Left cardiac atrium (tissue), 4 donors: ENCODE data around the gene MSTN. TPM values are rescaled to one million over a fixed set of nuclear protein-coding genes. Genes with fewer than 3 reads are reported as not detected.
A peak's percentile ranks its signal among the peaks of the same experiment; 100 is the strongest.

Source experiments
- ATAC-seq, 2 donors: fragments of 200-7000 bp; cut with Tn5 transposase; one replicate each; pipeline ENCODE4 v1.9.1; 2020; ENCODE audit warnings: mild to moderate bottlenecking in 2 of 2, moderate library complexity in 2 of 2
- DNase-seq: peaks from one replicate; pipeline ENCODE4 v3.0.0-alpha.2; 2020
- intact Hi-C, 2 donors: fragments of 100-400 bp; cut with DNase I; formaldehyde crosslinking; loops; one replicate each; pipeline versions ENCODE4 v1.14.1 to v1.15.1; 2022 to 2023
- long read RNA-seq: library from polyadenylated mRNA; unstranded; transcript quantifications from one replicate; pipeline ENCODE4 v2.0.0, GENCODE V29; 2021
- total RNA-seq, 2 donors: library from RNA; stranded (reverse); fragmentation: NEBNext Ultra II Directional; extraction: Animal tissue kit (Norgen Biotek cat#: 25700); gene quantifications; one replicate each; pipeline ENCODE4 v1.2.1, GENCODE V29; 2021
- donor health status: DM: no; HTN: yes; CAD: no.
- donor health status: DM: no; HTN: yes; CAD: no; lungs with severe emphysema.
- donor health status: DM: yes; HTN: yes; CAD: no.
- donor health status: Dilated cardiomyopathy.

Gene MSTN
- under 1 TPM; 0.10 to 0.12 TPM for total RNA-seq
- long read RNA-seq: 0 reads

DNA sequence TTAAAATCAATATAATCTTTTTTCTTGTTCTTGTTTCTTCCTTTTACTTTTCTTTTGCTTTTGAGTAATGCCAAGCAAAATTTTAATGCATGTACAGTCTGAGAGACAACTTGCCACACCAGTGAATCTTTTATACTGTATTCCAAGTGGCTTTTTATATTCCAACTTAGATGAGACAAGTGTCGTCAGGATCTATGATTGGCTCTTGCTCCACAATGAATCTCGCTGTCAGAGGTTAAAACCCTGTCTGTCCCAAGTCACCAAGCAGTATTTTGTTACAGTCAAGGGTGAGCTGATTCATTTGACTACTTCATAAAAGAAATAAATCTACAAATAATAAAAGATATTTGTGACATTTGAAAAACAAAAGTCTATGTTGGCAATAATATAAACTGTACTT is at the start of gene MSTN:
TSS of gene MSTN (minus strand) at position 129 of the 400 bp plus-strand sequence. CDS start 133 bp downstream, outside the sequence.
- intact Hi-C loops: no loop called here
- ATAC-seq: no peak
- no peak for DNase-seq

DNA sequence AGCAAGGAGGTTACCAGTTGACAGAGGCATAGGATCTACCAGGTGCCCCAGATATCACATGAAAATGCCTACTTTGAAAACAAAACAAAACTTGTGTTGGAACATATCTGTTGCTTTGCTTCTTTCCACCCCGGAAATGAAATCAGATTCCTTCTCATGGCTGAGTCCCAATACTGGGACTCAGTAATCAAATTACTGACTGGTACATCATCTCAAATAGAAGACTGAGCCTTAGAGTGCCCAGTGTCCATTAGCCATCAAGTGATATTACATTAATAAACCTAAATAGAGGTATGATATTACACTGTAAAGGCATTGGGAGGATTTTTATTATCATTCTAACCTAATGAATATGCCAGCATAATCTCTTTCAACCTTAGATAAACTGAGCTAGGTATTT is 48.6 kb upstream of the MSTN start:
- ATAC-seq (no peak), DNase-seq (no peak)
- intact Hi-C loops: no loop called here

DNA sequence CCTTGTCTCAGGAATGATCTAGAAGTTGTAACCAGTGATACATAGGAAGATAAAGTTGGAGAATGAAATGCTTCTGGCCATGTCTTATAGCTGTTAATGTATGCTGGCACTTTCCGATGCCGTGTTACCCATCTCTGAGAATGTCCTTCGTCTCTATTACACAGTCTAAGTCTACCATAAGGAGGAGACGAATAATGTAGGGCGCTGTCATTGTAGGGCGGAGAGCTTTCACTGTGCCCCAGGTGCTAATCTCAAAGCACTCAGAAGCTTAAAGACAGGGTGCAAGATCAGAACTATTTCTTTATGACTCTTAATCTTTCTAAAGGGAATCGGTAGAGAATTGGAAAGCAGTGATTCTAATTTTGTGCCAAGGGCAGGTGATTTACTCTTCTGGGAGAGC is 48.2 kb upstream of the MSTN start:
- DNase-seq (no peak), ATAC-seq (no peak)
- intact Hi-C loops: no loop called here

GRCh38 chr2:190110131-190110530 is 47.6 kb upstream of the MSTN start:
- intact Hi-C loops: no loop called here

GRCh38 chr2:190107409-190107808 is 44.9 kb upstream of the MSTN start:
- DNase-seq: no peak
- intact Hi-C loops: no loop called here
- ATAC-seq: no peak

More at GRCh38 chr2:190110131-190110530, 47.6 kb upstream of the MSTN start:
- ATAC-seq: no peak
- DNase-seq: no peak

DNA sequence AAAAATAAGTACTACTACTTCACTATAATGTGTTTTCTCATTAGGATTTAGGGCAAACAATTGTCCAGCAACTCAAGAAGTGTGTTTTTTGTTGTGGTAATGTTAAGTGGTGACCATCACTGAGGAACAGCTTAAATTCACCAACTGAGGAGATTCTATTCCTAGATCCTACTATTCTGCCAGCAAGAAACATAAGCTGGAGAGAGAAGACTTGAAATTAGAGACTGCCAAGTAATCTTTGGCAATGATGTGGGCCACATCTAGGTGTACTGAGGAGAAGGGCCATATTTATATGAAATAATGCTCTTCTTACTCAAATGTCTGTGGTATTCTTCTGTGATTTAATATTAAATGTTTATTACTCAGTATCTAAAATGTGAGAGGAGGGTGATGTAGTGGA is 44.3 kb upstream of the MSTN start:
- DNase-seq (no peak), ATAC-seq (no peak)
- intact Hi-C loops: no loop called here

GRCh38 chr2:190105554-190105953 is 43.0 kb upstream of the MSTN start:
- DNase-seq (no peak), ATAC-seq (no peak)
- intact Hi-C loops: no loop called here

GRCh38 chr2:190103144-190103543 is 40.6 kb upstream of the MSTN start:
- ATAC-seq (no peak), DNase-seq (no peak)
- intact Hi-C loops: no loop called here

GRCh38 chr2:190099890-190100697 is 37.6 kb upstream of the MSTN start:
- no peak for DNase-seq
- ATAC-seq: peak in 1 of 2 donors; percentile 43
- intact Hi-C loops: loop anchor here in 1 of 2 donors (10.0 kb wide), 1 partner anchor 85 kb away; a partner anchor contains a TSS

DNA sequence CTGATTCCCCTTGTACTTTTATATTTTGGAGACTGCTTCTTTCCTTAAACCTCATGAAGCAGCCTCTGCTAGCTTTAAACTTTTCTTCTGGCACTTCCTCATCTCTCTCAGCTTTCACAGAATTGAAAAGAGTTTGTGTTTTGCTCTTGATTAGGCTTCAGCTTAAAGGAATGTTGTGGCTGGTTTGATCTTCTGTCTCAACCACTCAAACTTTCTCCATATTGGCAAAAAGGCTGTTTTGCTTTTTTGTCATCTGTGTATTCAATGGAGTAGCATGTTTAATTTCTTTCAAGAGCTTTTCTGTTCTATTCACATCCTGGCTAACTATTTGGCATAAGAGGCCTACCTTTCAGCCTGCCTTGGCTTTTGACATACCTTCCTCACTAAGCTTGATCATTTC is 36.3 kb upstream of the MSTN start:
- intact Hi-C loops: loop anchor here in 1 of 2 donors (10.0 kb wide), 1 partner anchor 86 kb away; a partner anchor contains a TSS
- DNase-seq: no peak
- ATAC-seq: no peak

- intact Hi-C loops: loop anchor here in 1 of 2 donors (10.0 kb wide), 1 partner anchor 88 kb away; a partner anchor contains a TSS
- no peak for DNase-seq
- no peak for ATAC-seq
Measured at GRCh38 chr2:190097115-190097514, 34.6 kb upstream of the MSTN start.

DNA sequence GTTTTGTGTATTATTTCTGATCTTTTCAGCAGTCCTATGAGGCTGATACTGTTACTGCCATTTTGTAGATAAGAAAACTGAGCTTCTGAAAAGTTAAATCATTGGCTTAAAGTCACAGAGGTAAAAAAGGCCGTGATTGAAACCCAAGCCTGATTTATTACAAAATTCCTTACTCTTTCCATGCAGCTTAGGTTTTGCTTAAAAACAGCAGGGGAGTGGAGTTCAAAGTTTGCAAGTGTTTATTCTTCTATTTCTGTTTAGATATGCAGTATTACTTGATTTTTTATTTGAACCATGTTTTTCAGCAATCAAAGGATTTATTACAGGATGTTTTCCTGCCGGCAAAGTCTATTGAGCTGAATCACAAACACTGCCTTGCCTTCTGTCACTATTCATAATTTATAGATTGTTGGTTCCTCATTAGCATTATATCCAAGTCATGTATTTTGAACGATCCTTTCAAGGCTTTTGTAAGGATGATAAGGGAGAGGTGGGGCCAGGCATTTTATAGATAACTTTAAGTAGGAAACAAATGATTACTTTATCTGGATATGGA is 31.9 kb upstream of the MSTN start:
- ATAC-seq (no peak), DNase-seq (no peak)
- intact Hi-C loops: loop anchor here in 1 of 2 donors (10.0 kb wide), 1 partner anchor 90 kb away; a partner anchor contains a TSS

GRCh38 chr2:190093793-190094192 is 31.3 kb upstream of the MSTN start:
- DNase-seq (no peak), ATAC-seq (no peak)
- intact Hi-C loops: loop anchor here in 1 of 2 donors (10.0 kb wide), 1 partner anchor 91 kb away; a partner anchor contains a TSS

GRCh38 chr2:190090148-190090547 is 27.6 kb upstream of the MSTN start:
- ATAC-seq (peak in 1 of 2 donors; percentile 15), DNase-seq (no peak)
- intact Hi-C loops: loop anchor here in 1 of 2 donors (10.0 kb wide), 1 partner anchor 95 kb away; a partner anchor contains a TSS

GRCh38 chr2:190088917-190089316 is 26.4 kb upstream of the MSTN start:
- DNase-seq: peak; percentile 27

DNA sequence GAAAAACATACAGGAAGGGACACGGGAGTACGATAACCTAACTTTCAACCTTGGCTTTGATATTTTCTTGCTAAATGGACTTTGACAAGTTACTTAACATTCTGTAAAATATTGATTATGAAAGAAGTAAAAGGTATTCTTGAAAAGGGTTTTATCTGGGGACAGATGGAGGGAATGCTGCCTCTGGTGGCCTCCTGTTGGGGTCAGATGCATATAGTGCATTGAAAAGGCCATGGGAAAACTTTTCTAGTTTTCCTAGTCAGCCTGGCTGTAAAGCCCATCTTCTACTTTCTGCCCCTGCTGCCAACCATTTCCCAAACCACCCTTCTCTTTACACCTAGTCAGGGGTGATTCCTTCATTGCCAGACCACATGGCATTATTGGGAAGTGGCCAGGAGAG is 22.2 kb upstream of the MSTN start:
- intact Hi-C loops: loop anchor here (5.0 to 10.0 kb wide), 3 partner anchors 193 to 430 kb away; no protein-coding TSS in a partner anchor
- DNase-seq: no peak
- ATAC-seq: no peak

More at GRCh38 chr2:190088917-190089316, 26.4 kb upstream of the MSTN start:
- peak; percentile 63 to 77 for ATAC-seq
- intact Hi-C loops: loop anchor here (2.0 to 10.0 kb wide), 4 partner anchors 188 to 426 kb away; no protein-coding TSS in a partner anchor

DNA sequence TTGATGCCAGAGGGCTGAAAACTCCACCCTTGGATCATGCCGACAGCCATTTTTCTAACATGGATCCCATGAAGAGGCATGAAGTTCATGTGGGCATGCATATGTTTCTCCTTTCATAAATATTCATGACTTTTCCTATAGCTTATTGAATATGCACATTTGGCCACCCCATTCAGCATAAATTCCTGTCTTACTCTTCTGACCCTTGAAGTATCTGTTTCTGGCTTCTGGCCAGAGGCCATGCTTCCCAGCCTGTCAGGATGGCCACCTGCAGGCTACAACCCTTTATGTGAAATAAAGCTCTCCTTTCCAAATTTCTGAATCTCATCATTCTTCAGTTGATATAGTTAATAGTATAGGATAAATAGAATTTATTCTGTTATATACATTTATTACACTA is 19.6 kb upstream of the MSTN start:
- intact Hi-C loops: loop anchor here in 1 of 2 donors (10.0 kb wide), 1 partner anchor 433 kb away; no protein-coding TSS in a partner anchor
- DNase-seq: no peak
- no peak for ATAC-seq

DNA sequence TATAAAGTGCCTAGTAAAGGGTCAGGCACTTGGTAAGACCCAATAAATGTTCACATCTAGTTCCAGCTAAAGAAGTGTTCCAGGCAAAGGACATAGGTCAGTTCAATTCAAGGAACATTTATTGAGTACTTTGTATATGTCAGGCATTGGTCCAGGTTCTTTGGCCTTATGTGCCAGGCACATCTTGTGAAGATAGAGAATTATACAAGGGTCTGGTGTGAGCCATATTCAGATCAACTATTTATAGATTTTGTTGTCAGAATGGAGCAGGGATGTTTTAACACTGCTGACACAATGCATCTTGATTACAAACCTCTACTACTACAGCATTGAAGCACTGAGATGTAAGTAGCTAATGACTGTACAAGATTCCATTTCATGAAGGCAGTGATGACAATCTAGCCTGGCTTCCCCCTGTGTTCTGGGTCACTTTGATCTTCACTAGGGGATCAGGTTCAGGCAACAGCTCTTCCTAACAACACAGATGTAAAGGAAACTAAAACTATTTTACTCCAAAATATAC is 18.1 kb upstream of the MSTN start:
- intact Hi-C loops: loop anchor here in 1 of 2 donors (10.0 kb wide), 1 partner anchor 434 kb away; no protein-coding TSS in a partner anchor
- DNase-seq (no peak), ATAC-seq (no peak)

GRCh38 chr2:190079160-190079559 is 16.6 kb upstream of the MSTN start:
- intact Hi-C loops: loop anchor here in 1 of 2 donors (10.0 kb wide), 1 partner anchor 324 kb away; no protein-coding TSS in a partner anchor
- DNase-seq (no peak), ATAC-seq (no peak)

DNA sequence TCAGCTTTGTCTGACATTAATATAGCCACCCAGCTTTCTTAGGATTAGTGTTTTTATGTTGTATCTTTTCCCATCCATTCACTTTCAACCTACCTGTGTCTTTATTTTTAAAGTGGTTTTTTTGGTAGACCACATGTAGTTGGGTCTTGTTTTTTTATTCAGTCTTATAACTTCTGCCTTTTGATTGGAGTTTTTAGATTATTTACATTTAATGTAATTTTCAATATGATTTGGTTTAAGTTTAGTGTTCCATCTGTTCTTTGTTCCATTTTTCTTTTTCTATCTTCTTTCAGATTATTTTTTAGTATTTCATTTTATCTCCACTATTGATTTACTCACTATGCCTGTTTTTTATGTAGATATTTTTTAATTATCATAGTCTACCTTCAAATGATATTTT is 13.1 kb upstream of the MSTN start:
- ATAC-seq (no peak), DNase-seq (no peak)
- intact Hi-C loops: loop anchor here in 1 of 2 donors (10.0 kb wide), 1 partner anchor 321 kb away; no protein-coding TSS in a partner anchor
